Measurements from ENCODE around the gene TLCD1. TPM values are rescaled to one million over a fixed set of nuclear protein-coding genes. Genes with fewer than 3 reads are reported as not detected.

TLCD1 gene
- total and polyA plus RNA-seq, 10 of the 15 experiments (the other 5 are each of a cell fraction or from before 2014, with no cell fraction given), result 2.9 to 19.8 (median 7.7) TPM

GRCh38 chr17:28743243-28744103 is 17.4 kb upstream of the TLCD1 start, which contains the start of gene TRAF4 (continued):
- peak; percentile 79 to 81 for TF ChIP-seq IKZF2 (IDR thresholded peaks at IDR 0.05)
- TF ChIP-seq ELK1 (IDR thresholded peaks at IDR 0.05; ENCODE audit: low read depth, low read length), result peak; percentile 69; the same call in 1 of the 2 replicates
- TF ChIP-seq ZNF24 (IDR thresholded peaks at IDR 0.05), result peak; percentile 47; the same call in 1 of the 2 replicates
- 0 out of 2 replicates have a peak, but pooled peaks have one; percentile 17 for TF ChIP-seq IRF3 (IDR thresholded peaks at IDR 0.05)
- TF ChIP-seq YY1 (IDR thresholded peaks at IDR 0.05; ENCODE audit: low read depth, low read length), result peak; percentile 64
- TF ChIP-seq GATAD2B (conservative IDR thresholded peaks at IDR 0.05; ENCODE audit: low read depth), result peak; percentile 98; the same call in 1 of the 2 replicates
- TF ChIP-seq SREBF2 (IDR thresholded peaks at IDR 0.05; ENCODE audit: low read length), result no peak
- peak; percentile 57 for TF ChIP-seq LARP7 (IDR thresholded peaks at IDR 0.05)
- no peak for TF ChIP-seq RCOR1 (conservative IDR thresholded peaks at IDR 0.05; ENCODE audit: low read depth, low read length)
- peak; percentile 92 for TF ChIP-seq RELB (IDR thresholded peaks at IDR 0.05; ENCODE audit: low read depth)
- 0 out of 2 replicates have a peak, but pooled peaks have one; percentile 56 for TF ChIP-seq MAX (IDR thresholded peaks at IDR 0.05; ENCODE audit: low read depth, low read length)
- peak in 1 of 3 experiments; percentile 26; a peak in 1 of 6 replicates for TF ChIP-seq CTCF (IDR thresholded peaks at IDR 0.05 in 2 of 3, conservative IDR thresholded peaks at IDR 0.05 in 1 of 3; ENCODE audit: control insufficient read depth in 2 of 3, extremely low read depth in 1 of 3, insufficient read depth in 1 of 3, low read depth in 3 of 3, low read length in 3 of 3)
- TF ChIP-seq BHLHE40 (IDR thresholded peaks at IDR 0.05; ENCODE audit: borderline replicate concordance in 1 of 2, low read depth in 2 of 2, low read length in 1 of 2), result peak; percentile 92 to 96
- TF ChIP-seq MXI1 (IDR thresholded peaks at IDR 0.05; ENCODE audit: low read depth, low read length), result peak; percentile 77; the same call in 1 of the 2 replicates
- TF ChIP-seq IKZF1 (conservative IDR thresholded peaks at IDR 0.05), result peak; percentile 95
- TF ChIP-seq RAD51 (IDR thresholded peaks at IDR 0.05), result peak; percentile 28; the same call in 1 of the 2 replicates

Data from GM12878 (cell line).